HG03095 (cell line): Measurements from ENCODE around the gene TPSG1.
"Not testable (repeated sequence)": the region's sequence is repeated elsewhere in the genome, so short reads cannot be mapped to it uniquely, and the experiment has no call there.

ENCODE experiments used
- ATAC-seq: cut with Tn5 transposase; IDR thresholded peaks from one replicate; pipeline ENCODE4 v1.9.1; 2021; ENCODE audit warnings: moderate library complexity; ENCODE audit not compliant: unreplicated experiment

The TPSG1 gene

GRCh38 chr16:1225051-1225451 lies at the start of gene TPSG1:
TSS of gene TPSG1 (minus strand) at chr16:1225268. CDS start at chr16:1225252, 16 bp downstream.
- ATAC-seq, result no peak

GRCh38 chr16:1274767-1275166 lies 49.7 kb upstream of the TPSG1 start:
- ATAC-seq, result no peak

GRCh38 chr16:1273816-1274215 lies 48.7 kb upstream of the TPSG1 start:
- no peak for ATAC-seq

GRCh38 chr16:1272453-1273198 lies 47.6 kb upstream of the TPSG1 start:
- ATAC-seq, result no peak

GRCh38 chr16:1271724-1272413 lies 46.8 kb upstream of the TPSG1 start:
- ATAC-seq, result not testable (repeated sequence)

- ATAC-seq, result no peak
These were observed 46.3 kb upstream of the TPSG1 start for GRCh38 chr16:1271380-1271723.

GRCh38 chr16:1269418-1269817 lies 44.4 kb upstream of the TPSG1 start:
- ATAC-seq, result not testable (repeated sequence)

GRCh38 chr16:1265826-1266225 lies 40.8 kb upstream of the TPSG1 start:
- ATAC-seq, result no peak

- ATAC-seq, result no peak
These were observed 40.1 kb upstream of the TPSG1 start for GRCh38 chr16:1265090-1265630.

GRCh38 chr16:1264345-1265089 lies 39.4 kb upstream of the TPSG1 start:
- ATAC-seq, result no peak

GRCh38 chr16:1263591-1264344 lies 38.7 kb upstream of the TPSG1 start:
- ATAC-seq, result no peak

GRCh38 chr16:1262846-1263221 lies 37.8 kb upstream of the TPSG1 start:
- no peak for ATAC-seq

GRCh38 chr16:1262210-1262845 lies 37.3 kb upstream of the TPSG1 start:
- ATAC-seq, result no peak

- ATAC-seq, result no peak
These were observed 36.2 kb upstream of the TPSG1 start for GRCh38 chr16:1261131-1261892.

- ATAC-seq, result no peak
These were observed 35.1 kb upstream of the TPSG1 start for GRCh38 chr16:1260101-1260680.

GRCh38 chr16:1259760-1260068 lies 34.6 kb upstream of the TPSG1 start:
- no peak for ATAC-seq

GRCh38 chr16:1258906-1259759 lies 34.1 kb upstream of the TPSG1 start:
- no peak for ATAC-seq

- no peak for ATAC-seq
These were observed 33.1 kb upstream of the TPSG1 start for GRCh38 chr16:1258225-1258600.
